ENCODE data around the gene NLE1.

DNA sequence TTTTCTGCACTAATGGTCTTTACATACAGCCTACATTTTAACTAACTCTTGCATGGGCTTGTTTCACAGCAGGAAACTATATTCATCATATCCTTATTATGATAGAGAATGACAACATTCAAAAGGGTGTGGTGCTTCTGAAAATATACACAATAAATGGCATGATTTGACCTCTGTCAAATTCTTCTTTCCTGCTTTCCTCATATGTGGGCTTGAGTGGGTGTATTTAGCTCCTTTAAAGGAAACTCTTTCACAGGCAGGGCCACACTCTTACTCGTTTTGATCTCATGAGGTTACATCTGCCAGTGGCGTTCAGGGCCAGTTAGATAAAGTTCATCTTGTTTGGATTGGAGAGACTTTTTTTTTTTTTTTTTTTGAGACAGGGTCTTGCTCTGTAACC, 46.0 kb upstream of the NLE1 start:
- TF ChIP-seq POLR2A (IDR thresholded peaks at IDR 0.05; ENCODE audit: low read length): no peak
- TF ChIP-seq GATA1 (IDR thresholded peaks at IDR 0.05; ENCODE audit: low read depth, low read length): no peak
